COLO668 (cell line): ENCODE measurements around the gene TNK1.
A peak's percentile ranks its signal among the peaks of the same experiment; 100 is the strongest.

Experiments used
- DNase-seq: peaks from one replicate; lab custom pipeline; 2025; ENCODE audit not compliant: unreplicated experiment; lab: John Stamatoyannopoulos, UW

TNK1 gene

GRCh38 chr17:7389924-7390910 lies 9.3 kb downstream of the TNK1 start:
- DNase-seq, result no peak

GRCh38 chr17:7391307-7391706 lies 10.4 kb downstream of the TNK1 start:
- no peak for DNase-seq

GRCh38 chr17:7392696-7393612 lies 12.1 kb downstream of the TNK1 start:
- DNase-seq, result no peak

- DNase-seq, result peak; percentile 38
These were observed 12.9 kb downstream of the TNK1 start for GRCh38 chr17:7393613-7394451.

GRCh38 chr17:7394452-7395191 lies 13.7 kb downstream of the TNK1 start, which contains the start of gene PLSCR3:
Gene PLSCR3, minus strand, starts transcription at chr17:7394525. Its CDS starts 415 bp downstream, at chr17:7394110.
- peak; percentile 74 for DNase-seq

- DNase-seq, result no peak
These were observed 15.3 kb downstream of the TNK1 start for GRCh38 chr17:7396147-7396546.

GRCh38 chr17:7398612-7399011 lies 17.7 kb downstream of the TNK1 start:
- no peak for DNase-seq

- DNase-seq, result no peak
These were observed 22.3 kb downstream of the TNK1 start for GRCh38 chr17:7403043-7403726.

- no peak for DNase-seq
These were observed 22.8 kb downstream of the TNK1 start for GRCh38 chr17:7403727-7403976.

- DNase-seq, result peak; percentile 91
These were observed 23.3 kb downstream of the TNK1 start, which contains the start of gene TMEM256 for GRCh38 chr17:7403977-7404736. Gene TMEM256, minus strand, starts transcription at chr17:7404097. Its CDS starts 13 bp downstream, at chr17:7404084.

- DNase-seq, result peak; percentile 41
These were observed 24.0 kb downstream of the TNK1 start for GRCh38 chr17:7404737-7405349.

- no peak for DNase-seq
These were observed 24.7 kb downstream of the TNK1 start for GRCh38 chr17:7405350-7406234.

- no peak for DNase-seq
These were observed 25.4 kb downstream of the TNK1 start for GRCh38 chr17:7406235-7406825.

- DNase-seq, result no peak
These were observed 26.2 kb downstream of the TNK1 start for GRCh38 chr17:7407082-7407481.

- DNase-seq, result no peak
These were observed 26.8 kb downstream of the TNK1 start, which contains the start of gene NLGN2 for GRCh38 chr17:7407485-7408251. Gene NLGN2, plus strand, starts transcription at chr17:7407845. Its CDS starts 411 bp downstream, at chr17:7408256.

- no peak for DNase-seq
These were observed 27.4 kb downstream of the TNK1 start for GRCh38 chr17:7408252-7408727.
